ENCODE measurements around the gene ARHGEF38.

The ARHGEF38 gene

DNA sequence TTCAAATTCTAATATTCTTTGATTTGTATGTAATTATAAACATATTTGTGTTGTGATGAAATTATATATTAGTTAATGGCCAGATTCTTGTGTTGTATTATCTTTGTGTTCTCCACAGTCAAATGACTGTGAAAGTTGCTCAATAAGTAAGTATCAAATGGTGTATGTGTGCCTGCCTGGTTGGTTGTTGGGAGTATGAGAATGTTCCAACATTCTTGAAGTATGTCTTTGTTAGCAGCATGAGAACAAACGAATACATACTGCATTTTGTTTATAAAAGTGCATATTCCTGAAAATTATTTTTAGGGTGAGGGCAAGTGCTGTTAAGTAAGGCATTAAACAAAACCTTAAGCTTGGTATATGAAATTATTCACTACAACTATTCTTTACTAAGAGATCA is 16.2 kb downstream of the ARHGEF38 start:
- H3K27me3 ChIP-seq (ENCODE audit: control insufficient read depth, low read length), result no peaks in the 10 kb centered on the region

GRCh38 chr4:105569057-105569865 is 16.8 kb downstream of the ARHGEF38 start:
- Histone ChIP-seq H3K27me3 (ENCODE audit: control insufficient read depth, low read length) (no peaks in the 10 kb centered on the region), H3K4me2 (ENCODE audit: low read length) (no peak overlapping the region), H3F3A (ENCODE audit: control insufficient read depth, insufficient read depth) (no peaks in the 10 kb centered on the region), H3K9me3 (ENCODE audit: control insufficient read depth, insufficient read depth, low read length) (no peaks in the 10 kb centered on the region), H3K4me1 (ENCODE audit: control insufficient read depth, low read length) (no peaks in the 10 kb centered on the region), H3K79me2 (ENCODE audit: control insufficient read depth, low read length) (no peaks in the 10 kb centered on the region), H3K4me3 (ENCODE audit: low read length) (no peak overlapping the region), H4K20me1 (ENCODE audit: control insufficient read depth, insufficient read depth, low read depth, low read length) (no peaks in the 10 kb centered on the region), H3K36me3 (ENCODE audit: control insufficient read depth, low read length) (no peaks in the 10 kb centered on the region), H3K27ac (ENCODE audit: low read depth, low read length) (no peak overlapping the region), H3K9me2 (replicated peaks; ENCODE audit: control insufficient read depth, low read length) (no peaks in the 10 kb centered on the region)
- TF ChIP-seq, protein P1, sequence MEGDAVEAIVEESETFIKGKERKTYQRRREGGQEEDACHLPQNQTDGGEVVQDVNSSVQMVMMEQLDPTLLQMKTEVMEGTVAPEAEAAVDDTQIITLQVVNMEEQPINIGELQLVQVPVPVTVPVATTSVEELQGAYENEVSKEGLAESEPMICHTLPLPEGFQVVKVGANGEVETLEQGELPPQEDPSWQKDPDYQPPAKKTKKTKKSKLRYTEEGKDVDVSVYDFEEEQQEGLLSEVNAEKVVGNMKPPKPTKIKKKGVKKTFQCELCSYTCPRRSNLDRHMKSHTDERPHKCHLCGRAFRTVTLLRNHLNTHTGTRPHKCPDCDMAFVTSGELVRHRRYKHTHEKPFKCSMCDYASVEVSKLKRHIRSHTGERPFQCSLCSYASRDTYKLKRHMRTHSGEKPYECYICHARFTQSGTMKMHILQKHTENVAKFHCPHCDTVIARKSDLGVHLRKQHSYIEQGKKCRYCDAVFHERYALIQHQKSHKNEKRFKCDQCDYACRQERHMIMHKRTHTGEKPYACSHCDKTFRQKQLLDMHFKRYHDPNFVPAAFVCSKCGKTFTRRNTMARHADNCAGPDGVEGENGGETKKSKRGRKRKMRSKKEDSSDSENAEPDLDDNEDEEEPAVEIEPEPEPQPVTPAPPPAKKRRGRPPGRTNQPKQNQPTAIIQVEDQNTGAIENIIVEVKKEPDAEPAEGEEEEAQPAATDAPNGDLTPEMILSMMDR (IDR thresholded peaks at IDR 0.05; ENCODE audit: low read depth, low read length, poor library complexity, severe bottlenecking), result no peak
- no peak for TF ChIP-seq EZH2phosphoT487 (IDR thresholded peaks at IDR 0.05; ENCODE audit: borderline replicate concordance, low read length)

More for the DNA sequence above, 16.2 kb downstream of the ARHGEF38 start:
- no peaks in the 10 kb centered on the region for H4K20me1 ChIP-seq (ENCODE audit: control insufficient read depth, insufficient read depth, low read depth, low read length)
- no peaks in the 10 kb centered on the region for H3K36me3 ChIP-seq (ENCODE audit: control insufficient read depth, low read length)
- no peaks in the 10 kb centered on the region for H3K4me1 ChIP-seq (ENCODE audit: control insufficient read depth, low read length)
- no peak overlapping the region for H3K4me2 ChIP-seq (ENCODE audit: low read length)
- no peaks in the 10 kb centered on the region for H3K9me2 ChIP-seq (replicated peaks; ENCODE audit: control insufficient read depth, low read length)
- H3F3A ChIP-seq (ENCODE audit: control insufficient read depth, insufficient read depth), result no peaks in the 10 kb centered on the region
- no peaks in the 10 kb centered on the region for H3K79me2 ChIP-seq (ENCODE audit: control insufficient read depth, low read length)
- no peak for TF ChIP-seq EZH2phosphoT487 (IDR thresholded peaks at IDR 0.05; ENCODE audit: borderline replicate concordance, low read length)
- H3K9me3 ChIP-seq (ENCODE audit: control insufficient read depth, insufficient read depth, low read length), result no peaks in the 10 kb centered on the region
- no peak overlapping the region for H3K4me3 ChIP-seq (ENCODE audit: low read length)
- no peak overlapping the region for H3K27ac ChIP-seq (ENCODE audit: low read depth, low read length)

GRCh38 chr4:105569866-105570236 is 17.4 kb downstream of the ARHGEF38 start:
- H3K9me2 ChIP-seq (replicated peaks; ENCODE audit: control insufficient read depth, low read length), result no peaks in the 10 kb centered on the region
- no peak overlapping the region for H3K4me2 ChIP-seq (ENCODE audit: low read length)
- no peak overlapping the region for H3K4me3 ChIP-seq (ENCODE audit: low read length)
- TF ChIP-seq, protein P1 (IDR thresholded peaks at IDR 0.05; ENCODE audit: low read depth, low read length, poor library complexity, severe bottlenecking), result no peak
- no peak for TF ChIP-seq EZH2phosphoT487 (IDR thresholded peaks at IDR 0.05; ENCODE audit: borderline replicate concordance, low read length)
- no peaks in the 10 kb centered on the region for H3K27me3 ChIP-seq (ENCODE audit: control insufficient read depth, low read length)
- H3K79me2 ChIP-seq (ENCODE audit: control insufficient read depth, low read length), result no peaks in the 10 kb centered on the region
- H3K27ac ChIP-seq (ENCODE audit: low read depth, low read length), result no peak overlapping the region
- H3F3A ChIP-seq (ENCODE audit: control insufficient read depth, insufficient read depth), result no peaks in the 10 kb centered on the region
- no peaks in the 10 kb centered on the region for H4K20me1 ChIP-seq (ENCODE audit: control insufficient read depth, insufficient read depth, low read depth, low read length)
- no peaks in the 10 kb centered on the region for H3K4me1 ChIP-seq (ENCODE audit: control insufficient read depth, low read length)
- H3K36me3 ChIP-seq (ENCODE audit: control insufficient read depth, low read length), result no peaks in the 10 kb centered on the region
- H3K9me3 ChIP-seq (ENCODE audit: control insufficient read depth, insufficient read depth, low read length), result no peaks in the 10 kb centered on the region

- Histone ChIP-seq H3K9me2 (replicated peaks; ENCODE audit: control insufficient read depth, low read length) (no peaks in the 10 kb centered on the region), H3K27ac (ENCODE audit: low read depth, low read length) (no peak overlapping the region), H3K4me3 (ENCODE audit: low read length) (no peak overlapping the region), H3K4me1 (ENCODE audit: control insufficient read depth, low read length) (no peaks in the 10 kb centered on the region), H3F3A (ENCODE audit: control insufficient read depth, insufficient read depth) (no peaks in the 10 kb centered on the region), H3K4me2 (ENCODE audit: low read length) (no peak overlapping the region), H3K79me2 (ENCODE audit: control insufficient read depth, low read length) (no peaks in the 10 kb centered on the region), H3K36me3 (ENCODE audit: control insufficient read depth, low read length) (no peaks in the 10 kb centered on the region), H4K20me1 (ENCODE audit: control insufficient read depth, insufficient read depth, low read depth, low read length) (no peaks in the 10 kb centered on the region), H3K27me3 (ENCODE audit: control insufficient read depth, low read length) (no peaks in the 10 kb centered on the region), H3K9me3 (ENCODE audit: control insufficient read depth, insufficient read depth, low read length) (no peaks in the 10 kb centered on the region)
- TF ChIP-seq, protein P1 (IDR thresholded peaks at IDR 0.05; ENCODE audit: low read depth, low read length, poor library complexity, severe bottlenecking), result no peak
These were observed 19.9 kb downstream of the ARHGEF38 start for GRCh38 chr4:105572296-105572695.

Measured in DOHH2 (cell line).